ENCODE data around the gene ST3GAL5. TPM values are rescaled to one million over a fixed set of nuclear protein-coding genes. Genes with fewer than 3 reads are reported as not detected.

The ST3GAL5 gene
- total RNA-seq, 8 experiments from 2014 or later: 2.9 to 84.6 (median 21.8) TPM

DNA sequence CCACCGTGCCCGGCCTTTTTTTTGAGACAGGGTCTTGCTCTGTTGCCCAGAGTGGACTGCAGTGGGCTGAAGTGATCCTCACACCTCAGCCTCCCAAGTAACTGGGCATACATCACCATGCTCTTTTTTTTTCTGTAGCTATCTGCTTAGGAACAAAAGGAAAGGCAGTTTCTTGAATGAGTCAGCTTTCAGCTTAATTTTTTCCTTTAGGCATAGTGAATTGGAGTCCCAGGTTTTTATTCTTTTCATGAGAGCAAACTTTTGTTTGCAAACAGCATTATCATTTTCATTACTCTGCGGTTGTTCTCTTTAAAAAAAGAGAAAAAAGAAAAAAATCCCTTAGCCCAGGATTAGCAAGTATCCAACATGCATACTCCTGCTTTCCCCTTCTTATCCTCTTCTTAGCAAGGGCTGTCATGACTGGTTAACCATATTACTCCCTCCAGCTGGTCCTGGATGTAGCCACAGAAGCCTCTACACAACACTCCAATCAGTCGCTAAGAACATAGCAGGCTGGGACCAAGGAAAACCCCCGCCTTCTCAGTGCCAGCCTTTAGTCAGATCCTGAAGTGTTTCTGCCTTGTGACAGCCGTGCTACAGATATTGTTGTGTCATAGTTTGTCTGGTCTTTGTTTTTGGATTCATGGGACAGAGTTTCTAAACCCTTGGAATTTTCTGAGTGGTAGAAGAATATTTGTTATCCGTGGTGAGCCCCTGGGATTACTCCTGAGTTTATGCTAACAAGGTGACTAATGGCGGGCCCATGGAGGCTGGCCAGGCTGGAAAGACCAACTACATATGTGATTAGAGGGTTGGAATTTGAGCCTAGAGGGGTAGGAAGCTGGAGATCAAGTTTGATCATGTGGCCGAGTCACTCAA lies 23.3 kb upstream of the ST3GAL5 start:
- H3K27ac ChIP-seq: no peak overlapping the region
- in situ Hi-C loops (cut with MboI; ENCODE audit: low pct_unique_long_range_greater_than_20kb in 2 of 9, low sequenced_read_pairs in 9 of 9, unreplicated experiment in 9 of 9): no loop called here
- WGBS, 10 experiments: 0 to 100% (median 73%) methylated on average over 1 to 7 of the region's 9 CpGs
- H3K4me1 ChIP-seq (replicated peaks in 1 of 2): peaks cover 0 to 5% of the 10 kb centered on the region in 2 donors
- ATAC-seq (replicated peaks in 6 of 8): peak; percentile 56 to 95 (median 76)
- H3K4me3 ChIP-seq: no peak overlapping the region

DNA sequence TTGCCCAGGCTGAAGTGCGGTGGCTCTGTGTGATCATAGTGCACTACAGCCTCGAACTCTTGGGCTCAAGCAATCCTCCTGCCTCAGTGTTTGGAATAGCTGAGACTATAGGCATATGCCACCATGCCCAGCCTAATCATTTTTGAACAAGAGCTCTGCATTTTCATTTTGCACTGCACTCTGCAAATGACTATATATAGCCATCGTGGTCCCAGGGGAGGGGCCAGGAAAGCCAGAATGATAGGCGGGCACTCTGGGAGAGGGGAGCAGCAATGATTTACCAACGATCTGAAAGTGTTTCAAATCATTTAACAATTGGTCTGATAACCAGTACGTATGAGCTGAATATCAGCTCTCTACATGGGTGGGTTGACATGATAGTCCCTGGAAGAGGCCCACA lies 22.3 kb upstream of the ST3GAL5 start:
- in situ Hi-C loops (cut with MboI; ENCODE audit: low pct_unique_long_range_greater_than_20kb in 2 of 9, low sequenced_read_pairs in 9 of 9, unreplicated experiment in 9 of 9): no loop called here
- no peak for ATAC-seq (replicated peaks in 6 of 8)
- Histone ChIP-seq H3K27ac (no peak overlapping the region), H3K4me3 (no peak overlapping the region), H3K4me1 (replicated peaks in 1 of 2) (peaks cover 0 to 5% of the 10 kb centered on the region in 2 donors)
- WGBS, 10 experiments: 54 to 100% (median 68%) methylated on average over 1 to 6 of the region's 6 CpGs; no CpG with 5 or more reads in 4 of the 10 experiments

DNA sequence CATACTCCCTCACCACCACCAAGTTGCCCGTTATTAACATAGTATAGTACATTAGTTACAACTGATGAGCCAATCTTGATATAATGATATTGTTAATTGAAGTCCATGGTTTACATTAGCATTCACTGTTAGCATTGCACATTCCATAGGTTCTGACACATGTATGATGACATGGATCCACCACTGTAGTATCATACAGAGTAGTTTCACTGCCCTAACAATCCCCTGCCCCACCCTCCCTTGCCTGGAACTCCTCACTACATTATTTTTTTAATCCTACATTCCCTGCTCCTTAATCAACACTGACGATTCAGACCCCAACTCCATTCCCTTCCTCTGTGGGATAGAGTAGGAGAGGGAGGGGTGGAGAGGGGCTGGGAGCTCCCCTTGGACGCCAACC lies 20.2 kb upstream of the ST3GAL5 start:
- no peak for ATAC-seq (replicated peaks in 6 of 8)
- Histone ChIP-seq H3K4me1 (replicated peaks in 1 of 2) (peaks cover 5% of the 10 kb centered on the region in 2 donors), H3K27ac (no peak overlapping the region), H3K4me3 (no peak overlapping the region)
- in situ Hi-C loops (cut with MboI; ENCODE audit: low pct_unique_long_range_greater_than_20kb in 2 of 9, low sequenced_read_pairs in 9 of 9, unreplicated experiment in 9 of 9): no loop called here
- 57 to 100% (median 90%) methylated on average over 1 to 2 of the region's 3 CpGs; no CpG with 5 or more reads in 3 of the 10 experiments for WGBS, 10 experiments

DNA sequence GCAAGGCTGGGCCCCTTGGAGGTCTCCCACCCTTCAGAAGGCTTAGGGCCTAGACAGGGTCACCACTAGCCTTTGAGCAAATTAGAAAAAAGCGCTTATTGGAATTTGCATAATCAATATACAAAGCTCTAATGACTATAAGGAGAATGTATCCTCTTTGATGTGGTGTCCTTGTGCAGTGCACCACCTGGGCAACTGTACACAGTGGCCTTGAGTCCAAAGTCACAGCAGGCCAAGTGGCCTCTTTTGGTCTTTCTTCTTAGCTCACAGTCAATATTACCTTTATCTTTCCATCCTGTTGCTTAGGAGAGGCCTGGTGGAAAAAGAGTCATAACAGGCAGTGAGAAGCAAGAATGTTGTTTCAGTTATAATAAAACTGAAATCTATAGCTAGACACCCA lies 19.7 kb upstream of the ST3GAL5 start:
- H3K4me1 ChIP-seq (replicated peaks in 1 of 2): peaks cover 5% of the 10 kb centered on the region in 2 donors
- H3K27ac ChIP-seq: no peak overlapping the region
- ATAC-seq (replicated peaks in 6 of 8): no peak
- no peak overlapping the region for H3K4me3 ChIP-seq
- 100% methylated on average over 1 of the region's 1 CpG; no CpG with 5 or more reads in 8 of the 10 experiments for WGBS, 10 experiments
- in situ Hi-C loops (cut with MboI; ENCODE audit: low pct_unique_long_range_greater_than_20kb in 2 of 9, low sequenced_read_pairs in 9 of 9, unreplicated experiment in 9 of 9): no loop called here

DNA sequence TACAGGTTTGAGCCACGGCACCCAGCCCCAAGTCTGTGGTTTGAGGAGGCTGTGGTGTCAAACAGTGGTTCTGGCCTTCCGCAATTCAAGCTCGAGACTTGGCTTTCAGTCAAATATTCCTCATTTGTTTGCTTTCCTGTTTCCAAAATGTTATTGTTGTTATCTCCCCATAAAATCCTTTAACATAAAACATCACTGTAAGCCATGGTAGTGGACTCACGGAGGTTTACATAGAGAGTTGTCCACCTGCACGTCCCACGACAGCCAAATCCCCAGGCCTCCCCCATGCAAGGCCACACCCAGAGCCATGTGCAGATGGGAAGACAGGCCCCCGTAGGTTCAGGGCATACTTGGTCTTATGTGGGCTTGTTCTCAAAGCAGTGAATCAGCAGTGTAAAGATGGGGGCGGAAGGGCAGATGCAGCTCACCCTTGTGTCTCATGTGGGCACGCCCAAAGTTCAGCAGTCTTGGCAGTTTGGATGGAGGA lies 18.9 kb upstream of the ST3GAL5 start:
- Histone ChIP-seq H3K27ac (no peak overlapping the region), H3K4me1 (replicated peaks in 1 of 2) (peaks cover 5% of the 10 kb centered on the region in 2 donors), H3K4me3 (no peak overlapping the region)
- in situ Hi-C loops (cut with MboI; ENCODE audit: low pct_unique_long_range_greater_than_20kb in 2 of 9, low sequenced_read_pairs in 9 of 9, unreplicated experiment in 9 of 9): no loop called here
- WGBS, 10 experiments: 20 to 100% (median 80%) methylated on average over 1 to 6 of the region's 9 CpGs; no CpG with 5 or more reads in 5 of the 10 experiments
- peak in 2 of 8 experiments; percentile 56 to 59 for ATAC-seq (replicated peaks in 6 of 8)

DNA sequence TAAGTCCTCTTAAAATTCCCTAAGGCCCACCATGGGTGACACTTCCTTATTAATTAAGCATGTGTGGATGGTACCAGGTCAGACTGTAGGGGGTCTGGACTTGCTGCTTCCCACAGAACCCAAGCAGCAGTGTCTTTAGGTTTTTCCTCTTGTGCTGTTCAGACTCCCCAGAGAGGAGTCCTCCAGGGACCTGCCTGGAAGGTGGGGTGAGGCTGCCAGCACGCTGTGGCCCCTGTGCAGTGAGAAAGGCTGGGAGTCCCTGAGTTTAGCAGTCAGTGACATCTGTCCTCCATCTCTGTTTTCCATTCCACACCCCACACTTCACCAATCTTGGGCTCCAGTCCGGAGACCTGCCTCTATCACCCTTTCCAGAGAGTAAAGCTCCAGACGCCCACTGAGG lies 18.0 kb upstream of the ST3GAL5 start:
- Histone ChIP-seq H3K4me1 (replicated peaks in 1 of 2) (peaks cover 7 to 12% of the 10 kb centered on the region in 2 donors), H3K27ac (no peak overlapping the region), H3K4me3 (no peak overlapping the region)
- in situ Hi-C loops (cut with MboI; ENCODE audit: low pct_unique_long_range_greater_than_20kb in 2 of 9, low sequenced_read_pairs in 9 of 9, unreplicated experiment in 9 of 9): no loop called here
- ATAC-seq (replicated peaks in 6 of 8): no peak
- 50 to 100% (median 67%) methylated on average over 1 of the region's 3 CpGs; no CpG with 5 or more reads in 7 of the 10 experiments for WGBS, 10 experiments

DNA sequence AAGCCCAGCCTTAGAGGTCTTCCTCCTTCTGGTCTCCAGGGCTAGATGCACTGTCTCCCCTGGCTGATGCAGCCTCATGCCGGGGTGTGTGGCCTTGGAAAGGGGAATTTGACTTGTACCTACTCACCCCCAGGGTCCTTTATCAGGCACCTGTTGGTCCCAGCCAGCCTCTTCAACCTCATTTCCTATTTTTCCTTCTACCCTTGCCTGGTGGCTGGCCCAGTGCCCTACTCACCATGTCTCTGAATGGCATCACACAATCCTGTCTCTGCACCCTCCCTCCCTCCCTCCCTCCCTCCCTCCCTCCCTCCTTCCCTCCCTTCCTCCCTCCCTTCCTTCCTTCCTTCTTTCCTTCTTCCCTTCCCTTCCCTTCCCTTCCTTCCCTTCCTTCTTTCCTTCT lies 17.1 kb upstream of the ST3GAL5 start:
- 60 to 86% (median 83%) methylated on average over 1 of the region's 1 CpG; no CpG with 5 or more reads in 7 of the 10 experiments for WGBS, 10 experiments
- no peak for ATAC-seq (replicated peaks in 6 of 8)
- Histone ChIP-seq H3K27ac (no peak overlapping the region), H3K4me3 (no peak overlapping the region), H3K4me1 (replicated peaks in 1 of 2) (peaks cover 5 to 13% of the 10 kb centered on the region in 2 donors)
- in situ Hi-C loops (cut with MboI; ENCODE audit: low pct_unique_long_range_greater_than_20kb in 2 of 9, low sequenced_read_pairs in 9 of 9, unreplicated experiment in 9 of 9): no loop called here

DNA sequence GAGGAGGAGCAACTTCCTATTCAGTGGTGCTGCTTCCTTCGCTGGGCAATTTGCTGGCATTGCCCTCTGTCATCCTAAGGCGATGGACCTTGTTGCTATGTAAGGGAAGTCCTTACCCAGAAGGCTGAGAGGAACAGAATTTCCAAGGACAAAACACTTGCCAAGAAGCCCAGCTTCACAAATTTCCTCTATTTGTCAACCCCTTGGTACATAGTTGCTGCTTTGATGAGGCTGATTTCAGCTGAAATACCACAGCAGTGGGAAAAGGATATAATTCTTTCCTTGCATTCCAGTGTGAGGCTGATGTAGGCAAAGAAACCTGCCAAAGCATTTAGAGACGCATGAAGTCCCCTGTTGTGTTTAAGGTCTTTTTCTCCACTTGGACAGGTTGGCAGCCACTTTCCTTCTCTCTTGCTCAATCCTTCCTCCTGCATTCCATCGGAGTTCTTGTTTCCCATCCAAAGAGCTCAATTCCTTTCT lies 16.4 kb upstream of the ST3GAL5 start:
- in situ Hi-C loops (cut with MboI; ENCODE audit: low pct_unique_long_range_greater_than_20kb in 2 of 9, low sequenced_read_pairs in 9 of 9, unreplicated experiment in 9 of 9): no loop called here
- Histone ChIP-seq H3K4me3 (no peak overlapping the region), H3K4me1 (replicated peaks in 1 of 2) (peaks cover 2 to 13% of the 10 kb centered on the region in 2 donors), H3K27ac (no peak overlapping the region)
- ATAC-seq (replicated peaks in 6 of 8): peak in 3 of 8 experiments; percentile 40 to 76 (median 63)
- WGBS, 10 experiments: 0 to 90% (median 64%) methylated on average over 1 to 4 of the region's 4 CpGs

DNA sequence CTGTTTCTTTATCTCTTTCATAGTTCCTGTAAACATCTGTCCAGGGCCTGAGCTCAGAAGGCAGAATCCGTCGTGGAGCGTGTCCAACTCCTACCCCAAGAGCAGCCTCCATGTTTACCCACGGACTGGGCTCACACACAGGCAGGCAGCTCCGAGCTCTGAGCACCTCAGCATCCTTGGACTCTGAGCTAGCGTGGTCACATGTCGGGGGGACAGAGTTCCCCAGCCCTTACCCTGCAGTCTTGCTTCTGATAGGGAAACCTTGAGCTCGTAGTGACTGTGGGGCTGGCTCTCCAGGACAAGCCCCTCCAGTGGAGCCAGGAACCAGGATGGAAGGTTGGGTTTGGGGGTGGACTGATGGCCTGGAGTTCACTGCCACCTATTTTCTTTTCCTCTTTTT lies 15.1 kb upstream of the ST3GAL5 start:
- peaks cover 2 to 13% of the 10 kb centered on the region in 2 donors for H3K4me1 ChIP-seq (replicated peaks in 1 of 2)
- ATAC-seq (replicated peaks in 6 of 8): no peak
- H3K4me3 ChIP-seq: no peak overlapping the region
- WGBS, 10 experiments: 90 to 95% (median 93%) methylated on average over 2 to 4 of the region's 8 CpGs; no CpG with 5 or more reads in 6 of the 10 experiments
- no peak overlapping the region for H3K27ac ChIP-seq
- in situ Hi-C loops (cut with MboI; ENCODE audit: low pct_unique_long_range_greater_than_20kb in 2 of 9, low sequenced_read_pairs in 9 of 9, unreplicated experiment in 9 of 9): no loop called here

DNA sequence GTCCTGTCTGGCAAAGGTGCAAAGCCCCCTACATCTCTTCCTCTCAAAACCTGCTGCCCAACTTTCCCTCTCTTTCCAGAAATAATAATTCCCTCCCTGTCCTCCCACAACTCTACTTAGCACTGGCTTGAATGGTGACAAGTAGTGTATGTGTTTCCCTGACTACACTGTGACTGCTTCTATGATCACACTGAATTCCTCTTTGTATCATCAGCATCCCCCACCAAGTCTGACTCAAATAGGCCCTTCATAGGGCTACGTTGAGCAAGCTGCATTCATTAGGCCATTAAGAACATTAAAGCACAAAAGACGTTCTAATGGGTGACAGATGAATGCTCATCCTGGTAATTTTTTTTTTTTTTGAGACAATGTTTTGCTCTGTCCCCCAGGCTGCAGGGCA lies 13.7 kb upstream of the ST3GAL5 start:
- Histone ChIP-seq H3K4me1 (replicated peaks in 1 of 2) (peaks cover 2 to 13% of the 10 kb centered on the region in 2 donors), H3K27ac (no peak overlapping the region), H3K4me3 (no peak overlapping the region)
- in situ Hi-C loops (cut with MboI; ENCODE audit: low pct_unique_long_range_greater_than_20kb in 2 of 9, low sequenced_read_pairs in 9 of 9, unreplicated experiment in 9 of 9): no loop called here
- ATAC-seq (replicated peaks in 6 of 8): peak in 5 of 8 experiments; percentile 69 to 97 (median 86)
- 0 to 50% (median 10%) methylated on average over 1 to 2 of the region's 2 CpGs; no CpG with 5 or more reads in 3 of the 10 experiments for WGBS, 10 experiments

DNA sequence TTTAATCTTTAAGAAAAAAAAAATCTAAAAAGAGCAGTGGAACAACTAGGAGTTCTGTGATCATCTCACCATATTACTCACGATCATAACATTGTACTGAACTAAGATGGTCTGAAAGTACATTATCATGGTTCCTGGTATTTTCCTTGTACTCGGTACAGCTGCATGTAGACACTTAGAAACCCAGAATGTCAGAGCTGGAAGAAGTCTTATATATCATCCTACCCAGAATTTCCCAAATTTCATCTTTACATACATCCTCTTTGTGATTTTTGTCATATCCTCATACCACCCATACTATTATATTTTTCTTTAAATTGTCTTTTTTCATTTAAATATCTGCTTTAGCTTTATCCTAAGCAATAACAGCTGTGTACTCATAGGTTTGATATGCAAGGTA lies 12.4 kb upstream of the ST3GAL5 start:
- Histone ChIP-seq H3K4me3 (no peak overlapping the region), H3K27ac (no peak overlapping the region), H3K4me1 (replicated peaks in 1 of 2) (peaks cover 2 to 13% of the 10 kb centered on the region in 2 donors)
- in situ Hi-C loops (cut with MboI; ENCODE audit: low pct_unique_long_range_greater_than_20kb in 2 of 9, low sequenced_read_pairs in 9 of 9, unreplicated experiment in 9 of 9): no loop called here
- 0 to 100% (median 73%) methylated on average over 1 to 2 of the region's 2 CpGs; no CpG with 5 or more reads in 2 of the 10 experiments for WGBS, 10 experiments
- no peak for ATAC-seq (replicated peaks in 6 of 8)

DNA sequence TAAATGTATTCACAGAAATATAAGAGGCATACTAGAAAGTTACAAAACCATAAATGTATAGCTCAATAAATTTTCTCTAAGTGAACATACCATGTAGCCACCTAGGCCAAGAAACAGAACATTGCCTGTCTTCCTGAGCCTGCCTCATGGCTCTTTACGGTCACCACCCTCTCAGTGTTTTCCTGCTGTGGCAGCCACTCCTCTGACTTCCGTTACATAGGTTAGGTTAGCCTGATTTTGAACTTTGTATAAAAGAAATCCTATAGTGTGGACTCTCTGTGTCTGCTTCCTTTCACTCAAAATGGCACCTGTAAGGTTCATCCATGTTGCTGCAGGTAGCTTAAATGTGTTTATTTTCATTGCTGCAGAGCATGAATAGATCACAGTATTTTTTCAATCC lies 11.6 kb upstream of the ST3GAL5 start:
- no peak for ATAC-seq (replicated peaks in 6 of 8)
- no peak overlapping the region for H3K4me3 ChIP-seq
- peaks cover 2 to 13% of the 10 kb centered on the region in 2 donors for H3K4me1 ChIP-seq (replicated peaks in 1 of 2)
- no peak overlapping the region for H3K27ac ChIP-seq
- in situ Hi-C loops (cut with MboI; ENCODE audit: low pct_unique_long_range_greater_than_20kb in 2 of 9, low sequenced_read_pairs in 9 of 9, unreplicated experiment in 9 of 9): no loop called here
- 67 to 100% (median 89%) methylated on average over 1 to 2 of the region's 2 CpGs; no CpG with 5 or more reads in 3 of the 10 experiments for WGBS, 10 experiments

DNA sequence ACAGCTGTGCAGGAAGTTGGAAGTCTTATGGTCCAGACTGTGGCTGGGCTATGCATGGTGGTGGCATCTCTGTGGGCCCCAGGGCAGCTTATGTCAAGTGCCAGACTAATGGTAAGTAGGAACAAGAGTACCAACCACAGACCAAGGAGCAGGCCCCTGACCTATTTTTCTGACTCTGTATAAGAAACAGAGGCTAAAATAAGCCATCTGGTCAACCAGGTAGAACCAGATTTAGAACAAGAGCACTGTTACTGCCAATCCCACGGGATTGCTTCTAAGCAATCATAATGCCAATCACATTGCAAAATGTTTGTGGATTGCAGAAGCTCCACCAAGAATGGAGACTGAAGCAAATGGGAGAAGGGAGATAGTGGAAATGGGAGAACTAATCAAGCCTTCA lies 11.1 kb upstream of the ST3GAL5 start:
- no peak overlapping the region for H3K4me3 ChIP-seq
- peaks cover 2 to 10% of the 10 kb centered on the region in 2 donors for H3K4me1 ChIP-seq (replicated peaks in 1 of 2)
- in situ Hi-C loops (cut with MboI; ENCODE audit: low pct_unique_long_range_greater_than_20kb in 2 of 9, low sequenced_read_pairs in 9 of 9, unreplicated experiment in 9 of 9): no loop called here
- H3K27ac ChIP-seq: no peak overlapping the region
- ATAC-seq (replicated peaks in 6 of 8): no peak
- 63 to 83% (median 67%) methylated on average over 1 of the region's 1 CpG; no CpG with 5 or more reads in 5 of the 10 experiments for WGBS, 10 experiments
